GM18505 (cell line): ENCODE results near the gene UTF1.

Experiments used
- ATAC-seq: cut with Tn5 transposase; IDR thresholded peaks from one replicate; pipeline ENCODE4 v1.9.1; 2021; ENCODE audit not compliant: unreplicated experiment
- POLR2A ChIP-seq: IDR thresholded peaks from 4 replicates; pipeline ENCODE4 v1.6.1; 2011; ENCODE audit warnings: borderline replicate concordance; ENCODE audit not compliant: insufficient read depth, insufficient read length; ENCODE audit errors: extremely low read depth

Gene UTF1

DNA sequence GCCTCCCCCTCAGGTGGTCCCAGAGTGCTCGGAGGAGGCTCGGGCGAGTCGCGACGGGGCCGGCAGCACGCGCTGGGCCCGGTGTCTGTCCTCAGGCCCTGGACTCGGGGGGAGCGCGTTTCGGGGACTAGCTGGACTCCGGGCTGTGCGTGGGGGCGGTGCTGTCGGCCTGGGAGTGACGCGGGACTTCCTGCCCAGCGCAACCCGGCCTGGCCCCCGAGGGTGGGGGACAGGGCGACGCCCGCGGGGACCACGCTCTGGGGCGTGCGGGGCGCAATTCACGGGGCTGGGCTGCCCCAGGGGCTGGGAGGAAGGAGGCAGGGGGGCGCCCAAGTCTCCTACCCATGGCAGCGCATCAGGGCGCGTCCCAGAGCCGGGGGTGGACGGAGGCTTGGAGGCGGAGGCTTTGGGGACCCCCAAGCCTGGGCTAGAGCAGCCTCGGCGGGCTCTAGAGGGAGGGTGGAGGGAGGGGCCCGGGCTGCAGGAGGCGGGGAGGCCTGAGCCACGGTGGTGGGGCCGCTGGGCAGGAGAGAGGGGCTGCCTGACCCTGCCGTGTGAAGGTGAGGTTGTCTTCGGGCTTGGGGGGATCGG lies 5.3 kb downstream of the UTF1 start:
- no peak for TF ChIP-seq POLR2A
- no peak for ATAC-seq

GRCh38 chr10:133235932-133236331 lies 5.9 kb downstream of the UTF1 start:
- ATAC-seq, result no peak
- TF ChIP-seq POLR2A, result no peak

- no peak for TF ChIP-seq POLR2A
- ATAC-seq, result no peak
These were observed 6.6 kb downstream of the UTF1 start for GRCh38 chr10:133236401-133237240.

DNA sequence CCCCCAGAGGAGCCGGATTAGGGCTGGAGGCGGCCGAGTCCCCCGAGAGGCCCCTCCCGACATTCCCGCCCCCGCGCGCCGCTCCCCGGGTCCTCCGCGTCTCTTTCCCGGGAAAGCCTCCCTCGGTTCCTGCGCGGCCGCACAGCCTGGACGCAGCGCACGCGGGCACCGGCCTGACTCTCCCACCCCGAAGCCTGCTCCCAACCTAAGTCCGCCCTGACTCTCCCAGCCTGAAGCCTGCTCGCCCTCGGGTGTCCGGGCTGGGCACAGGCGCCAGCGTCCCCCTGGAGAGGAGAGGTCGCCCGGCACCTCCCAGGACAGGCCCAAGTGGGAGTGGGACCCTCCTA lies 7.2 kb downstream of the UTF1 start:
- no peak for TF ChIP-seq POLR2A
- no peak for ATAC-seq

DNA sequence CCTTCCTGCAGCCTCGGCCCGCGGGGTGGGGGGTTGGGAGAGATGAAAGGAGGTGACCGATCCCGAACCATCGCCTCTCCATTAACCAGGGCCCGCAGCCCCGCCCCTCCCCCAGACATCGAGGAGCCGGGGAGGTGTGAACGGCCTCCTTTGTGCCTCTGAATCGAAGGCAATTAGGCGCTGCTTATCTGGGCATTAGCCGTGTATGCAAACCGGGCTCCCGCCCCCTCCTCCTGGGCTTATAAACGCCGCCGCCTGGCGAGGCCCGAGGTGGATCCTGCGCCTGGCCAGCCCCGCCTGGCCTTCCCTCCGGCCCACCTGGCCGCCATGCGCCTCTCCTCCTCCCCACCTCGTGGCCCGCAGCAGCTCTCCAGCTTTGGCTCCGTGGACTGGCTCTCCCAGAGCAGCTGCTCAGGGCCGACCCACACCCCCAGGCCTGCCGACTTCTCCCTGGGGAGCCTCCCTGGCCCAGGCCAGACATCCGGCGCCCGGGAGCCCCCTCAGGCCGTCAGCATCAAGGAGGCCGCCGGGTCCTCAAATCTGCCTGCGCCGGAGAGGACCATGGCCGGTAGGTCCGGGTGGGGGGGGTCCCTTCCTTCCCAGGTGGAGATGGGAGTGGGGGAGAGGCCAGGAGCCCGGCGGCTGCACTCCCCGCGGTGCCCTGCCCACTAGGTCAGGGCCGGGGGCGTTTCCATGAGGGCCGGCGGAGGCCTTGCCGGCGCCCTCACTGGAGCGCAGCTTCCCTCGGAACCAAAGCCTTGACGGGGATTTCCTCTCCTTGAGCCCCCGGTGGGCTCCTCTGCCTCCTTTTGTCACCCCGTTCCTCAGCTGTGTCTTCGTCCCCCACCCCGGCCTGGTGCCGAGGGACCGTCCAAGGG lies 7.8 kb downstream of the UTF1 start, which contains the start of gene VENTX:
VENTX (plus strand) TSS at position 268 of the 878 bp plus-strand sequence; CDS start at position 328, 60 bp downstream.
- no peak for TF ChIP-seq POLR2A
- no peak for ATAC-seq

- ATAC-seq, result no peak
- TF ChIP-seq POLR2A, result no peak
These were observed 8.4 kb downstream of the UTF1 start for GRCh38 chr10:133238466-133238804.

DNA sequence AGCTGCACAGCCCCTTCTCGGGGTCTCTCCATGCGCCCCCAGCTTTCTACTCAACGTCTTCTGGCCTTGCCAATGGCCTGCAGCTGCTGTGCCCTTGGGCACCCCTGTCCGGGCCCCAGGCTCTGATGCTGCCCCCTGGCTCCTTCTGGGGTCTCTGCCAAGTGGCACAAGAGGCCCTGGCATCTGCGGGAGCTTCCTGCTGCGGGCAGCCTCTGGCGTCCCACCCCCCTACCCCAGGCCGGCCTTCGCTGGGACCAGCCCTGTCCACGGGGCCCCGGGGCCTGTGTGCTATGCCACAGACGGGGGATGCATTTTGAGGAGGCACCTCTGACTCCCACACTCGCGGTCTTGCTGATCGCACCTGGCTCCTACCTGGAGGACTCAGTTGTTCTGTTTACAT lies 10.0 kb downstream of the UTF1 start:
- ATAC-seq, result no peak
- no peak for TF ChIP-seq POLR2A

GRCh38 chr10:133241501-133242205 lies 11.6 kb downstream of the UTF1 start:
- TF ChIP-seq POLR2A, result no peak

DNA sequence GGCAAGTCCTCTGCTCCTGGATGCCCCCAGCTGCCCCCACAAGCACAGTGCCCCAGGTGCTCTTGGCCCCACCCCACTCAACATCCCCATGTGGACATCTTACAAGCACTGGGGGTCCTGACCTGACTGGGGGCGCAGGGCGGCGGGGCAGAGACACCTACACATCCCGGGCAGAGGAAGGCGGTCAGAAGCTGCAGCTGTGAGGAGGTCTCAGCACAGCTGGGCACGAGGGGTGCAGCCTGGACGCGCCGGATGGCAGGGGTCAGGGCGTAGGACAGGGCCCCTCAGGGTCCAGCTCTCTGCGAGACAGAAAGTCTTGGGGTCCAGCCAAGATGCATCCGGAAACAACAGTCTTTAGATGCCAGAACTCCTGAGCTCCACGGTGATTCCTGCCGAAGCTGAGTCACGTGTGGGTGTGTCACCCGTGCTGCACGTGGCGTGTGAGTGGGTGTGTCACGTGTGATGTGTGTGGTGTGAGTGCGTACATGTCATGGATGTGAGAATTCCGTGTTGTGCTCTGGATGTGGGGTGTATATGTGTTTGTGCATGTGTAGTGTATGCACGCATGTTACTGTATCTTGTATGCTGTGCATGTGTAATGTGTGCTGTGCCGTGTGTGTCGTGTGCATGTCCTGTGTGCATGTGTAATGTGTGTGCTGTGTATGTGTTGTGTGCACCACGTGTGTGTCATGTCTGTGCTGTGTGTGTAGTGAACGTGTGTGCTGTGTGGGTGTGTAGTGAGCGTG lies 12.8 kb downstream of the UTF1 start:
- no peak for ATAC-seq
- no peak for TF ChIP-seq POLR2A

More at GRCh38 chr10:133241501-133242205, 11.6 kb downstream of the UTF1 start:
- no peak for ATAC-seq

GRCh38 chr10:133243593-133243992 lies 13.6 kb downstream of the UTF1 start:
- ATAC-seq, result no peak
- no peak for TF ChIP-seq POLR2A

DNA sequence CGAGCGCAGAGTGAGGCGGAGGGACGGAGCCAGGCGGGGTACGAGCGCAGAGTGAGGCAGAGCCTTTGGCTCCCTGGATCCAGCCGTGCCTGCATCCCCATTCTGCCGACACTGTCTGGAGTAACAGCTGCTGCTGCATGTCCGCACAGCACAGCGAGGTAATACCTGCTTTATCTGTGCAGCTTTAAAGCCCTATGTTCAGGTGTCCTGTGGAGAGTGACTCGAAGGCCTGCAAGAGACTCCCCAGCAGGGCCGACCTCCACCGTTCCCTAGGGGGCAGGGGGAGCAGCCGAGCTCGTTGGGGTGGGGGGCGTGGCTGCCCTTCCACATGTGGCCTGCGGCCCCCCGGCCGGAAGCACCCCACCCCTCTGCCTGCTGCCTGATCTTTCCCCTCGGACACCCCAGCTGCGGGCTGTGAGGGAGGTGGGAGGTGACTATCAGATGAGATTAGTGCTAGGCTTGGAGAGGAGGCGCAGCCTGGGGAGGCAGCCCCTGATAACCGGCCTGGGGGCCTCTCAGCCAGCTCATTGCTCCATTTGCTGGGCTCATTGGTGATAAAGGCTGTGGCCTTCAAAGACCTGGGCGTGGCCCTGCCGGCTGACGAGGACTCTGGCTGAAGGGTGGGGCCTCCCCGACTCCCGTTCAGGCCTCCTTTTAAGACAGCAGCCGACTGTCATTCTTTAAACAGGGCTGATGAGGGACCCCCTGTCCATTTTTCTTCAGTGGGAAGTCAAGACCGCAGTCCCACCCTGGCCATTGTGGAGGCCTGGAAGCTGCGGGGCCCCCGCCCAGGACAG lies 15.6 kb downstream of the UTF1 start:
- no peak for TF ChIP-seq POLR2A
- no peak for ATAC-seq

DNA sequence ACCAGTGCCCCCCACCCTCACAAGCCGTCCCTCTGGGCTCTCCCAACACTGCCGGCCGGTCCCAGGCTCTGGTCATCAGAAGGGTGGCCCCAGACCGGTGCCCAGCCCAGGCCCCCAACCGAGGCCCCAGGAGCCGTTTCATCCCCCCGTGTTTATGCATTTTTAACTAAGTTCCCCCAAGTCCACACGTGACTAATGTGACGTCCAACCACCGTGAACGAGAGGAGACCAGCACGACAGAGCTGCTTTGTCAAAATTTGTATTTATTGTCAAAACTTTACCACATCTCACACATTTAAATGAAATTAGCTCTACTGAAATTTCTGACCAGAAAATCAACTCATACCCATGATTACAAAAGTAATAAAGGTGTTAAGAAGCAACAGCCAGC lies 16.2 kb downstream of the UTF1 start:
- ATAC-seq, result no peak
- TF ChIP-seq POLR2A, result no peak
